WTC11 (cell line): ENCODE results near the gene ARHGAP22. TPM values are rescaled to one million over a fixed set of nuclear protein-coding genes. Genes with fewer than 3 reads are reported as not detected.

ENCODE experiments used
- ATAC-seq: fragments of 200-7000 bp; cut with Tn5 transposase; 2 replicates; pipeline ENCODE4 v1.10.0; 2021; ENCODE audit warnings: mild to moderate bottlenecking, moderate library complexity
- CTCF ChIA-PET: fragments of 300-600 bp; sonication (Branson Sonifier 250); formaldehyde crosslinking; loops from one replicate; lab custom pipeline; 2021; ENCODE audit warnings: antibody characterized with exemption; lab: Charles Lee
- POLR2A ChIA-PET: fragments of 350-600 bp; sonication (Branson Sonifier 250); formaldehyde crosslinking; loops from one replicate; lab custom pipeline; 2021; ENCODE audit warnings: antibody characterized with exemption; lab: Charles Lee
- DNase-seq: peaks from one replicate; pipeline ENCODE4 v3.0.0; 2021; ENCODE audit warnings: low spot score
- H3K27ac Mint-ChIP-seq: 2 replicates; pipeline ENCODE4 v1.8.0; 2021; ENCODE audit warnings: mixed read lengths
- H3K27me3 Mint-ChIP-seq: 2 replicates; pipeline ENCODE4 v1.8.0; 2021; ENCODE audit warnings: low read depth, mild to moderate bottlenecking, moderate library complexity, mixed read lengths
- H3K36me3 Mint-ChIP-seq: 2 replicates; pipeline ENCODE4 v1.8.0; 2021; ENCODE audit warnings: mixed read lengths
- H3K4me1 Mint-ChIP-seq: 2 replicates; pipeline ENCODE4 v1.8.0; 2022; ENCODE audit warnings: mixed read lengths
- H3K4me3 Mint-ChIP-seq: 2 replicates; pipeline ENCODE4 v1.8.0; 2021; ENCODE audit warnings: mild to moderate bottlenecking, moderate library complexity, mixed read lengths
- H3K9me3 Mint-ChIP-seq: 2 replicates; pipeline ENCODE4 v1.8.0; 2021; ENCODE audit warnings: mixed read lengths
- CDX4 ChIP-seq: fragments of 250-450 bp; sonication (Bioruptor Pico); IDR thresholded peaks from 2 replicates; pipeline ENCODE4 v1.9.0; 2021; ENCODE audit warnings: moderate library complexity, mild to moderate bottlenecking, inconsistent platforms, borderline replicate concordance
- CTCF ChIP-seq: fragments of 200-600 bp; IDR thresholded peaks from 2 replicates; pipeline ENCODE4 v1.8.0; 2022; ENCODE audit warnings: antibody characterized with exemption
- E2F5 ChIP-seq: sonication (generic); formaldehyde crosslinking; IDR thresholded peaks from 2 replicates; pipeline ENCODE4 v1.8.1; 2022; ENCODE audit warnings: mild to moderate bottlenecking, moderate library complexity, missing genetic modification reagents
- ELF4 ChIP-seq: sonication (generic); formaldehyde crosslinking; IDR thresholded peaks from 2 replicates; pipeline ENCODE4 v1.8.1; 2022; ENCODE audit warnings: low read depth, mild to moderate bottlenecking, moderate library complexity, missing genetic modification reagents
- ESRRA ChIP-seq: sonication (generic); formaldehyde crosslinking; IDR thresholded peaks from 2 replicates; pipeline ENCODE4 v1.8.1; 2022; ENCODE audit warnings: mild to moderate bottlenecking, missing genetic modification reagents, borderline replicate concordance
- FOXP4 ChIP-seq: sonication (generic); formaldehyde crosslinking; IDR thresholded peaks from 2 replicates; pipeline ENCODE4 v1.8.0; 2022; ENCODE audit warnings: mild to moderate bottlenecking, missing genetic modification reagents
- GTF2I ChIP-seq: fragments of 250-450 bp; sonication (Bioruptor Pico); conservative IDR thresholded peaks from 2 replicates; pipeline ENCODE4 v1.4.0; 2021; ENCODE audit warnings: mild to moderate bottlenecking
- JUN ChIP-seq: sonication (generic); formaldehyde crosslinking; IDR thresholded peaks from 2 replicates; pipeline ENCODE4 v1.8.0; 2023; ENCODE audit warnings: mild to moderate bottlenecking, missing genetic modification reagents
- NR3C1 ChIP-seq: sonication (generic); formaldehyde crosslinking; conservative IDR thresholded peaks from 2 replicates; pipeline ENCODE4 v1.8.1; 2023; ENCODE audit warnings: low read depth, mild to moderate bottlenecking, missing genetic modification reagents
- SMAD4 ChIP-seq: sonication (generic); formaldehyde crosslinking; IDR thresholded peaks from 2 replicates; pipeline ENCODE4 v1.8.0; 2022; ENCODE audit warnings: mild to moderate bottlenecking, missing genetic modification reagents
- TEAD1 ChIP-seq: sonication (generic); formaldehyde crosslinking; IDR thresholded peaks from 2 replicates; pipeline ENCODE4 v1.8.0; 2022; ENCODE audit warnings: mild to moderate bottlenecking, missing genetic modification reagents
- TP53 ChIP-seq: sonication (generic); formaldehyde crosslinking; IDR thresholded peaks from 2 replicates; pipeline ENCODE4 v1.8.1; 2023; ENCODE audit warnings: mild to moderate bottlenecking, missing genetic modification reagents
- ZBTB21 ChIP-seq: sonication (generic); formaldehyde crosslinking; IDR thresholded peaks from 2 replicates; pipeline ENCODE4 v1.8.1; 2023; ENCODE audit warnings: mild to moderate bottlenecking, missing genetic modification reagents, borderline replicate concordance
- ZBTB43 ChIP-seq: sonication (generic); formaldehyde crosslinking; IDR thresholded peaks from 2 replicates; pipeline ENCODE4 v1.8.1; 2023; ENCODE audit warnings: mild to moderate bottlenecking, missing genetic modification reagents
- ZNF138 ChIP-seq: sonication (generic); formaldehyde crosslinking; conservative IDR thresholded peaks from 2 replicates; pipeline ENCODE4 v1.8.1; 2022; ENCODE audit warnings: mild to moderate bottlenecking, moderate library complexity, missing genetic modification reagents
- ZNF219 ChIP-seq: sonication (generic); formaldehyde crosslinking; IDR thresholded peaks from 2 replicates; pipeline ENCODE4 v1.8.0; 2023; ENCODE audit warnings: missing genetic modification reagents, mild to moderate bottlenecking, borderline replicate concordance
- ZNF512 ChIP-seq: sonication (generic); formaldehyde crosslinking; IDR thresholded peaks from 2 replicates; pipeline ENCODE4 v1.8.1; 2022; ENCODE audit warnings: missing genetic modification reagents, borderline replicate concordance
- ZNF532 ChIP-seq: fragments of 250-450 bp; sonication (Bioruptor Pico); IDR thresholded peaks from 2 replicates; pipeline ENCODE4 v1.9.0; 2021; ENCODE audit warnings: mild to moderate bottlenecking, borderline replicate concordance
- total RNA-seq: library from RNA; stranded (reverse); gene quantifications from 3 replicates; pipeline ENCODE4 v1.2.3, GENCODE V29; 2021

The ARHGAP22 gene
- total RNA-seq, 1 experiment from 2014 or later: 8.6 TPM

- Mint-ChIP-seq H3K27me3 (no peaks in the 10 kb centered on the region), H3K9me3 (no peaks in the 10 kb centered on the region), H3K4me1 (peaks cover 15% of the 10 kb centered on the region), H3K36me3 (no peaks in the 10 kb centered on the region), H3K4me3 (no peak overlapping the region), H3K27ac (peak overlapping the region; percentile 84; the same call in 1 of the 2 replicates)
- no peak for ATAC-seq
- no peak for TF ChIP-seq ZNF219 (CRISPR knock-in tag)
- TF ChIP-seq FOXP4: no peak
- TF ChIP-seq ZNF532 (CRISPR knock-in tag): no peak
- TF ChIP-seq NR3C1 (CRISPR knock-in tag): no peak
- TF ChIP-seq GTF2I: no peak
- no peak for TF ChIP-seq E2F5 (CRISPR knock-in tag)
- no peak for TF ChIP-seq ELF4
- no peak for TF ChIP-seq TP53 (CRISPR knock-in tag)
- no peak for TF ChIP-seq SMAD4 (CRISPR knock-in tag)
- no peak for TF ChIP-seq CTCF
- TF ChIP-seq ZBTB21 (CRISPR knock-in tag): no peak
- no peak for TF ChIP-seq ZNF138 (CRISPR knock-in tag)
- no peak for TF ChIP-seq TEAD1
- no peak for TF ChIP-seq ESRRA (CRISPR knock-in tag)
- TF ChIP-seq JUN (CRISPR knock-in tag): no peak
- no peak for TF ChIP-seq ZBTB43 (CRISPR knock-in tag)
- TF ChIP-seq CDX4 (CRISPR knock-in tag): no peak
- TF ChIP-seq ZNF512: no peak
- ChIA-PET POLR2A (no interaction called here), CTCF (no interaction called here)
- DNase-seq: no peak
Observed at GRCh38 chr10:48448796-48449195, 156.1 kb downstream of the ARHGAP22 start.
